ENCODE measurements around the gene TTLL6. TPM values are rescaled to one million over a fixed set of nuclear protein-coding genes. Genes with fewer than 3 reads are reported as not detected.

Gene TTLL6
- polyA plus RNA-seq, 2 of the 4 experiments (the other 2 are of a cell fraction), result 1.6 to 7.8 TPM

GRCh38 chr17:48791128-48792032 is 25.6 kb downstream of the TTLL6 start (continued):
- TF ChIP-seq POLR2AphosphoS2 (conservative IDR thresholded peaks at IDR 0.05; ENCODE audit: low read length) (no peak), ELK1 (IDR thresholded peaks at IDR 0.05; ENCODE audit: low read depth, low read length) (no peak), BCL3 (IDR thresholded peaks at IDR 0.05) (no peak), MAX (IDR thresholded peaks at IDR 0.05) (peak; percentile 8; the same call in 1 of the 2 replicates), HMGXB4 (CRISPR knock-in tag; IDR thresholded peaks at IDR 0.05; ENCODE audit: borderline replicate concordance) (no peak), PBX3 (IDR thresholded peaks at IDR 0.05) (no peak), SREBF2 (IDR thresholded peaks at IDR 0.05) (no peak; the same call in 1 of the 2 replicates), TFCP2L1 (CRISPR knock-in tag; IDR thresholded peaks at IDR 0.05) (no peak), TP53 (CRISPR knock-in tag; IDR thresholded peaks at IDR 0.05) (no peak), RAD21 (conservative IDR thresholded peaks at IDR 0.05 in 1 of 2, IDR thresholded peaks at IDR 0.05 in 1 of 2) (peak; percentile 96 to 98), SMC3 (IDR thresholded peaks at IDR 0.05) (peak; percentile 98), EHF (CRISPR knock-in tag; IDR thresholded peaks at IDR 0.05) (no peak)

- peak overlapping the region; percentile 31 for H3K4me2 ChIP-seq
- H3K4me3 ChIP-seq, result no peak overlapping the region
- peak overlapping the region; percentile 68 for H3K27ac ChIP-seq
- DNase-seq (ENCODE audit: low read depth in 1 of 2, low spot score in 1 of 2), result no peak
- no peaks in the 10 kb centered on the region for H3K9me3 ChIP-seq
- POLR2A ChIA-PET, result interaction anchor here (1.1 to 1.5 kb wide), 3 partner anchors 63 to 112 kb away, joined by 7 to 11 read pairs (median 8); partner anchors contain the start of gene HOXB13
- no peak for FAIRE-seq
- TF ChIP-seq MAZ (IDR thresholded peaks at IDR 0.05; ENCODE audit: borderline replicate concordance, low read depth, low read length) (no peak), FOSL2 (IDR thresholded peaks at IDR 0.05) (no peak), FOSL2 (CRISPR knock-in tag; IDR thresholded peaks at IDR 0.05) (no peak), FOXS1 (CRISPR knock-in tag; IDR thresholded peaks at IDR 0.05) (no peak), CEBPB (IDR thresholded peaks at IDR 0.05) (no peak), EHF (CRISPR knock-in tag; IDR thresholded peaks at IDR 0.05) (no peak), PHF8 (IDR thresholded peaks at IDR 0.05; ENCODE audit: borderline replicate concordance, low read depth) (no peak), RAD21 (conservative IDR thresholded peaks at IDR 0.05 in 1 of 2, IDR thresholded peaks at IDR 0.05 in 1 of 2) (no peak)
- H3K4me1 ChIP-seq, result peaks cover 42% of the 10 kb centered on the region
- peak; percentile 21 to 47; a peak in 4 of 6 replicates for ATAC-seq
- 52% methylated on average over 9 of the region's 9 CpGs for WGBS (ENCODE audit: missing lambda C conversion rate)
- CTCF ChIA-PET, result interaction anchor here (0.6 to 70.2 kb wide), 38 partner anchors 9 to 763 kb away, joined by 3 to 3251 read pairs (median 5); partner anchors contain the start of genes ATP5MC1, CALCOCO2, HOXB13 and HOXB9
Measured at GRCh38 chr17:48790607-48791127, 26.4 kb downstream of the TTLL6 start.
